Heart left ventricle (tissue), 16 donors: Measurements from ENCODE around the gene COL7A1. TPM values are rescaled to one million over a fixed set of nuclear protein-coding genes. Genes with fewer than 3 reads are reported as not detected.
"Not testable (repeated sequence)": the region's sequence is repeated elsewhere in the genome, so short reads cannot be mapped to it uniquely, and the experiment has no call there.

Experiments used
- ATAC-seq, 4 donors: fragments of 200-7000 bp; cut with Tn5 transposase; one replicate each; pipeline ENCODE4 v1.9.1; 2020 to 2022; ENCODE audit warnings: moderate library complexity in 4 of 4, mild to moderate bottlenecking in 3 of 4, moderate number of reproducible peaks in 1 of 4
- DNase-seq, 5 donors: peaks; one replicate each; pipeline ENCODE4 v3.0.0-alpha.2; 2020
- H3K27ac ChIP-seq, 12 donors: fragments of 200-600 bp; sonication (generic) in 4 of 12; one replicate each; pipeline versions ENCODE4 v1.5.0 to v1.8.0; 2016 to 2022; ENCODE audit warnings: mild to moderate bottlenecking in 2 of 12
- H3K27me3 ChIP-seq, 9 donors: fragments of 200-600 bp; sonication (generic) in 2 of 9; one replicate each; pipeline versions ENCODE4 v1.5.1 to v1.8.0; 2016 to 2022; ENCODE audit warnings: mild to moderate bottlenecking in 3 of 9
- H3K36me3 ChIP-seq, 9 donors: fragments of 200-600 bp; sonication (generic) in 2 of 9; one replicate each; pipeline versions ENCODE4 v1.5.0 to v1.8.0; 2018 to 2022; ENCODE audit warnings: mild to moderate bottlenecking in 2 of 9
- H3K4me1 ChIP-seq, 12 donors: fragments of 200-600 bp; sonication (generic) in 4 of 12; one replicate each; pipeline versions ENCODE4 v1.5.0 to v1.8.0; 2016 to 2022; ENCODE audit warnings: mild to moderate bottlenecking in 3 of 12
- H3K4me3 ChIP-seq, 12 donors: fragments of 200-600 bp; sonication (generic) in 4 of 12; one replicate each; pipeline versions ENCODE4 v1.5.0 to v1.8.0; 2017 to 2022; ENCODE audit warnings: mild to moderate bottlenecking in 9 of 12, moderate library complexity in 4 of 12
- H3K9me3 ChIP-seq, 12 donors: fragments of 200-600 bp; sonication (generic) in 4 of 12; one replicate each; pipeline versions ENCODE4 v1.5.0 to v1.8.0; 2016 to 2022; ENCODE audit warnings: mild to moderate bottlenecking in 1 of 12
- POLR2A ChIP-seq, 2 donors: fragments of 450-650 bp; IDR thresholded peaks; one replicate each; pipeline ENCODE4 v1.6.1; 2017; ENCODE audit warnings: antibody characterized with exemption in 2 of 2, mild to moderate bottlenecking in 2 of 2, moderate library complexity in 2 of 2
- WGBS, 4 donors: extraction: QIAGEN DNeasy Blood & Tissue Kit in 2 of 4; methylation state at CpG; one replicate each; pipeline versions ENCODE4 v1.1.5 to v1.1.7; 2013 to 2018; 5-methylcytosine and 5-hydroxymethylcytosine counted together
- intact Hi-C, 10 donors: fragments of 100-400 bp; cut with DNase I; formaldehyde crosslinking; loops; one replicate each; pipeline versions ENCODE4 v1.11.1 to v1.14.2; 2022
- polyA plus RNA-seq, 2 donors: library from polyadenylated mRNA; stranded (reverse); fragments of 200-250 nt; gene quantifications; one replicate each; pipeline ENCODE4 v1.2.3, GENCODE V29; 2013
- total RNA-seq, 9 donors: library from RNA; depleted of rRNA in 2 of 9; stranded (reverse); fragments of >200 nt in 2 of 9; fragmentation: NEBNext Ultra II Directional in 3 of 9; extraction: Animal tissue kit (Norgen Biotek cat#: 25700) in 3 of 9; gene quantifications; one replicate each; pipeline versions ENCODE4 v1.1.0 to v1.2.4, GENCODE V29; 2016 to 2023
- TF ChIP-seq, protein P1 (sequence below), 12 donors: fragments of 200-600 bp; sonication (generic) in 4 of 12; IDR thresholded peaks; one replicate each; pipeline versions ENCODE4 v1.5.0 to v1.8.0; 2018 to 2022; ENCODE audit warnings: antibody characterized with exemption in 12 of 12, mild to moderate bottlenecking in 5 of 12
- donor health status: ischemic (EF 13 %, LVEDD 7.1; RV severe dilation, severe dysfunction).
- donor health status: healthy with polysubstance abuse.
- donor health status: DM: no; HTN: yes; CAD: no.
- donor health status: DM: no; HTN: no; CAD: no.
- donor health status: ischemic (EF 25% LVEDD 6.9; RV normal size, moderate dysfunction).
- donor health status: ischemic (EF 25% LVEDD 5.7; RV mildly dilated, moderate dysfunction).
- donor health status: healthy.
- donor health status: DM: yes; HTN: yes; CAD: no.
- donor health status: ischemic (EF 35%, LVEDD 5.7; RV mildly dilated, moderate dysfunction).
- donor health status: nonischemic (EF 11% LVEDD 7.7; RV severe dilation, severe dysfunction).
- donor health status: DM: yes; HTN: yes; CAD: no.
- donor health status: PGD.
- donor health status: ischemic (EF 29% LVEDD 5.4; RV normal size, mild dysfunction).
- donor health status: nonischemic (EF 23%, LVEDD 6.1; RV moderate dilation, normal function).

The COL7A1 gene
- total and polyA plus RNA-seq, 11 donors, result 2.4 to 25.2 (median 11.5) TPM

DNA sequence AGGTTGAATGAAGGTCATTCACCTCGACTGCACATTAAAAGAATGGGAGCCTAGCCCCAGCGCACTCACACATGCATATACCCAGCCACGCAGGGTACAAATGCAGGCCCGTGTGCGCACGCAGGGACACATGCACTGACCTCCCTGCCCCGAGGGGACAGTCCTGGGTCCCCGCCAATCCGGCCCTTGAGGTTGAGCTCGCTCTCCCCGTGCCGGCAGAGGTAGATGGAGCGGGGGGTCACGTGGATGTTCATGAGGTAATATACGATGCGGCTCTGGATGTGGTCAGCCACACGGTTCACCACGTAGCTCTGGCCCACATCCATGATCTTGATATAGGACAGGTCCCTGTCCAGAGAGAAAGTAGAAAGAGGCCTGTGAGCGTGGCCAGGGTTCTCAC lies 59.0 kb downstream of the COL7A1 start:
- 93 to 94% (median 94%) methylated on average over 19 of the region's 19 CpGs for WGBS, 4 donors
- no peak for TF ChIP-seq POLR2A (IDR thresholded peaks at IDR 0.05)
- TF ChIP-seq, protein P1, sequence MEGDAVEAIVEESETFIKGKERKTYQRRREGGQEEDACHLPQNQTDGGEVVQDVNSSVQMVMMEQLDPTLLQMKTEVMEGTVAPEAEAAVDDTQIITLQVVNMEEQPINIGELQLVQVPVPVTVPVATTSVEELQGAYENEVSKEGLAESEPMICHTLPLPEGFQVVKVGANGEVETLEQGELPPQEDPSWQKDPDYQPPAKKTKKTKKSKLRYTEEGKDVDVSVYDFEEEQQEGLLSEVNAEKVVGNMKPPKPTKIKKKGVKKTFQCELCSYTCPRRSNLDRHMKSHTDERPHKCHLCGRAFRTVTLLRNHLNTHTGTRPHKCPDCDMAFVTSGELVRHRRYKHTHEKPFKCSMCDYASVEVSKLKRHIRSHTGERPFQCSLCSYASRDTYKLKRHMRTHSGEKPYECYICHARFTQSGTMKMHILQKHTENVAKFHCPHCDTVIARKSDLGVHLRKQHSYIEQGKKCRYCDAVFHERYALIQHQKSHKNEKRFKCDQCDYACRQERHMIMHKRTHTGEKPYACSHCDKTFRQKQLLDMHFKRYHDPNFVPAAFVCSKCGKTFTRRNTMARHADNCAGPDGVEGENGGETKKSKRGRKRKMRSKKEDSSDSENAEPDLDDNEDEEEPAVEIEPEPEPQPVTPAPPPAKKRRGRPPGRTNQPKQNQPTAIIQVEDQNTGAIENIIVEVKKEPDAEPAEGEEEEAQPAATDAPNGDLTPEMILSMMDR (IDR thresholded peaks at IDR 0.05), result no peak
- Histone ChIP-seq H3K27me3 (no peaks in the 10 kb centered on the region), H3K36me3 (peaks cover 0 to 37% (median 2%) of the 10 kb centered on the region in 9 donors), H3K9me3 (no peaks in the 10 kb centered on the region), H3K4me1 (peaks cover 0 to 12% (median 0%) of the 10 kb centered on the region in 12 donors), H3K4me3 (no peak overlapping the region), H3K27ac (no peak overlapping the region)
- DNase-seq (no peak), ATAC-seq (peak in 1 of 4 donors; percentile 39)
- intact Hi-C loops, result no loop called here

DNA sequence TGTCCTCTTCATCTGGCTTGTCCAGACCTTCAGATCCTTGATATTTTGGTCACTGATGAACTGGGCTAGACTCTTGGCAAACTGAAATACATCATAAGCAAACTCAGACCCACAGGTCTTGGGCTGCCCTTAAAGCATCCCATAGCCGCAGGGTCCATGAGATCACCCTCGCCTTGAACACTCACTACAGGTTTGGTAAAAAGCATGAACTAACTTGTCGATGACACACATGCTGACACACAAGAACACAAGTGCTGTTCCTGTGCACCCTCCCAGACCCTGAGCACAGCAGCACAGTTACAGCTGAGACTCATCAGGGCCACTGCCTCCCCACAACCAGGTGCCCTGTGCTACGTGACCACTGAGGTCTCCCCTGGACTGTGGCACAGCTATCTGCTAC lies 59.6 kb downstream of the COL7A1 start:
- intact Hi-C loops, result no loop called here
- DNase-seq (peak in 1 of 5 donors; percentile 20), ATAC-seq (peak in 1 of 4 donors; percentile 45)
- no peak for TF ChIP-seq POLR2A (IDR thresholded peaks at IDR 0.05)
- TF ChIP-seq, protein P1 (IDR thresholded peaks at IDR 0.05), result no peak
- peaks cover 0 to 12% (median 0%) of the 10 kb centered on the region in 12 donors for H3K4me1 ChIP-seq
- WGBS, 4 donors, result 96 to 100% (median 99%) methylated on average over 3 to 4 of the region's 4 CpGs
- H3K27ac ChIP-seq, result no peak overlapping the region
- no peaks in the 10 kb centered on the region for H3K27me3 ChIP-seq
- no peak overlapping the region for H3K4me3 ChIP-seq
- H3K36me3 ChIP-seq, result peaks cover 0 to 37% (median 2%) of the 10 kb centered on the region in 9 donors
- no peaks in the 10 kb centered on the region for H3K9me3 ChIP-seq

DNA sequence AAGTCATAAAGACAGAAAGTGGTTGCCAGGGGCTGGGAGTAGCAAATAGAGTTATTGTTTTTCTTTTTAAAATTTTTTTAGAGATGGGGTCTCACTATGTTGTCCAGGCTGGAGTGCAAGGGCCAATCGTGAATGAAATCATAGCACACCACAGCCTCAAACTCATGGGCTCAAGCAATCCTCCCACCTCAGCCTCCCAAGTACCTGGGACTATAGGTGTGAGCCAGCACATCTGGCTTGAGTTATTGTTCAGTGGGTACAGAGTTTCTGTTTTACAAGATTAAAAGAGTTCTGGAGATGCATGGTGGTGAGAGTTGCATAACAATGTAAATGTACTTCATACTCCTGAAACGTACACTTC lies 62.2 kb downstream of the COL7A1 start:
- Histone ChIP-seq H3K27me3 (no peaks in the 10 kb centered on the region), H3K4me1 (peaks cover 0 to 28% (median 0%) of the 10 kb centered on the region in 12 donors), H3K9me3 (no peaks in the 10 kb centered on the region), H3K36me3 (peaks cover 0 to 30% (median 0%) of the 10 kb centered on the region in 9 donors), H3K27ac (no peak overlapping the region), H3K4me3 (no peak overlapping the region)
- WGBS, 4 donors, result 87 to 94% (median 93%) methylated on average over 2 of the region's 2 CpGs
- DNase-seq (no peak), ATAC-seq (no peak)
- TF ChIP-seq, protein P1 (IDR thresholded peaks at IDR 0.05), result no peak
- TF ChIP-seq POLR2A (IDR thresholded peaks at IDR 0.05), result no peak
- intact Hi-C loops, result no loop called here

DNA sequence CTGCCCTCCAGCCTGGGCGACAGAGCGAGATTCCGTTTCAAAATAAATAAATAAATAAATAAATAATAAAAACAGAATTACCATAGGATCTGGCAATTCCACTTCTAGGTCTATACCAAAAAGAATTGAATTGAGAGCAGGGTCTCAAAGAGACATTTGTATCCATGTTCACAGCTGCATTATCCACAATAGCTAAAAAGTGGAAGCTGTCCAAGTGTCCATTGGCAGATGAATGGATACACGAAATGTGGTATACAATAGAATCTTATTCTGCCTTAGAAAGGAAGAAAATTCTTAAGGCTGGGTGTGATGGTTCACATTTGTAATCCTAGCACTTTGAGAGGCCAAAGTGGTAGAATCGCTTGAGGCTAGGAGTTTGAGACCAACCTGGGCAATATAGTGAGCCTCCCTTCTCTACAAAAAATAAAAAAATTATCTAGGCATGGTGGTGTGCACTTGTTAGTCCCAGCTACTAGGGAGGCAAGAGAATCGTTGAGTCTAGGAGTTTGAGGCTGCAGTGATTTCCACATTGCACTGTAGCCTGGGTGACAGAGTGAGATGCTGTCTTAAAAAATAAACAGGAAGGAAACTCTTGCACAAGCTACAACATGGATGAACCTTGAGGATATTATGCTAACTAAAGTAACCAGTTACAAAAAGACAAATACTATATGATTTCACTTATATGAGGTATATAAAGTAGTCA lies 62.7 kb downstream of the COL7A1 start:
- ATAC-seq (peak in 1 of 4 donors; percentile 42), DNase-seq (no peak)
- H3K4me3 ChIP-seq, result no peak overlapping the region
- H3K4me1 ChIP-seq, result peaks cover 0 to 33% (median 0%) of the 10 kb centered on the region in 12 donors
- intact Hi-C loops, result no loop called here
- no peak for TF ChIP-seq POLR2A (IDR thresholded peaks at IDR 0.05)
- TF ChIP-seq, protein P1 (IDR thresholded peaks at IDR 0.05), result no peak
- no peaks in the 10 kb centered on the region for H3K9me3 ChIP-seq
- no peaks in the 10 kb centered on the region for H3K27me3 ChIP-seq
- 86 to 95% (median 89%) methylated on average over 6 of the region's 6 CpGs for WGBS, 4 donors
- H3K36me3 ChIP-seq, result peaks cover 0 to 25% (median 0%) of the 10 kb centered on the region in 9 donors
- H3K27ac ChIP-seq, result no peak overlapping the region

DNA sequence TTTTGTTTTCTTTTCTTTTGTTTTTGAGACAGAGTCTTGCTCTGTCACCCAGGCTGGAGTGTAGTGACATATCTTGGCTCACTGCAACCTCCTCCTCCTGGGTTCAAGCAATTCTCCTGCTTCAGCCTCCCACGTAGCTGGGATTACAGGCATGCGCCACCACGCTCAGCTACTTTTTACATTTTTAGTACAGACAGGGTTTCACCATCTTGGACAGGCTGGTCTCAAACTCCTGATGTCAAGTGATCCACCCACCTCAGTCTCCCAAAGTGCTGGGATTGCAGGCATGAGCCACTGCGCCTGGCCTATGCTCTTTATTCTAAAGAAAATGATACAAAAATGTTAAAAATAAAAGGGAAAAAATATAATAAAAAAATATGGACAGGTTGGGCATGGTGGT lies 64.4 kb downstream of the COL7A1 start:
- ATAC-seq, H3K27ac ChIP-seq, DNase-seq, H3K27me3 ChIP-seq, H3K4me3 ChIP-seq, H3K9me3 ChIP-seq, intact Hi-C loops: not testable (repeated sequence)
- WGBS, 4 donors, result 94 to 99% (median 97%) methylated on average over 4 of the region's 4 CpGs
- peaks cover 0 to 39% (median 0%) of the 10 kb centered on the region in 12 donors for H3K4me1 ChIP-seq
- peaks cover 0 to 11% (median 0%) of the 10 kb centered on the region in 9 donors for H3K36me3 ChIP-seq
